ELF-1 (cell line): ENCODE results near the gene HOATZ.

Source experiments
- DNase-seq: peaks from one replicate; pipeline ENCODE4 v3.0.0-alpha.2; 2016; ENCODE audit warnings: low read depth, low spot score

The HOATZ gene

GRCh38 chr11:111549196-111549868, 34.8 kb downstream of the HOATZ start:
- DNase-seq = no peak

GRCh38 chr11:111549869-111550203, 35.3 kb downstream of the HOATZ start:
- DNase-seq = no peak

GRCh38 chr11:111550258-111550657, 35.7 kb downstream of the HOATZ start:
- DNase-seq = no peak

- no peak for DNase-seq
These were observed 40.0 kb downstream of the HOATZ start for GRCh38 chr11:111554532-111554931.

- DNase-seq = no peak
These were observed 40.7 kb downstream of the HOATZ start for GRCh38 chr11:111555255-111555654.

- no peak for DNase-seq
These were observed 43.0 kb downstream of the HOATZ start for GRCh38 chr11:111557425-111558111.

- no peak for DNase-seq
These were observed 45.4 kb downstream of the HOATZ start for GRCh38 chr11:111559800-111560464.

GRCh38 chr11:111560800-111561199, 46.2 kb downstream of the HOATZ start:
- no peak for DNase-seq

GRCh38 chr11:111561306-111561705, 46.7 kb downstream of the HOATZ start:
- DNase-seq = no peak

GRCh38 chr11:111561791-111562325, 47.3 kb downstream of the HOATZ start:
- no peak for DNase-seq

GRCh38 chr11:111562692-111563389, 48.3 kb downstream of the HOATZ start:
- DNase-seq = no peak

GRCh38 chr11:111565114-111565720, 50.6 kb downstream of the HOATZ start:
- peak; percentile 65 for DNase-seq

- no peak for DNase-seq
These were observed 51.7 kb downstream of the HOATZ start for GRCh38 chr11:111566324-111566723.

- DNase-seq = no peak
These were observed 54.9 kb downstream of the HOATZ start for GRCh38 chr11:111569476-111569875.

- no peak for DNase-seq
These were observed 56.2 kb downstream of the HOATZ start for GRCh38 chr11:111570796-111571195.

GRCh38 chr11:111571829-111572501, 57.4 kb downstream of the HOATZ start:
- DNase-seq = no peak

- DNase-seq = no peak
These were observed 58.0 kb downstream of the HOATZ start for GRCh38 chr11:111572581-111572980.

- no peak for DNase-seq
These were observed 59.3 kb downstream of the HOATZ start for GRCh38 chr11:111573821-111574249.

- no peak for DNase-seq
These were observed 60.0 kb downstream of the HOATZ start for GRCh38 chr11:111574373-111575225.

- DNase-seq = no peak
These were observed 61.2 kb downstream of the HOATZ start for GRCh38 chr11:111575740-111576139.
